ENCODE results near the gene LRRC75A.

The LRRC75A gene

DNA sequence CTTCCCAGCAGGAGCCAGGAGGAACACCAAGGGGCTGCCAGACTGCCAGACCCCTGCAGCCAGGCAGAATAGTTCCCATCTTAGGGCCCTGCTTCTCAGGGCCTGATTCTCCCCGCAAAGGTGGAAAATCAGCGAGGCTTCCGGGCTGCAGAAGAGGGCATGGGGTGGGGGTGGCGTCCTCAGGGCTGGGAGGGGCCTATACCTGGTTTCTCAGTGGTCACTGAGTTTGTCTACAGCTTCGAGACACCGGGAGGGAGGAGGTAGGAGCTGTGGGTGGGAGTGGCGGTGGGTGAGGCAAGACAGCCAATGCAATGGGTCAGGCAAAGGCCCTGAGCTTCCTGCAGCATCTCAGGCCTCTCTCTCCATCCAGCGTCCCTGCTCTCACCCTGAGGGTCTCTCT lies 14.3 kb downstream of the LRRC75A start:
- DNase-seq (ENCODE audit: low read depth) = no peak
- no peak for TF ChIP-seq CTCF (IDR thresholded peaks at IDR 0.05; ENCODE audit: low read depth, low read length)
- no peak for TF ChIP-seq MYC (IDR thresholded peaks at IDR 0.05; ENCODE audit: low read depth, low read length)
- TF ChIP-seq MAX (IDR thresholded peaks at IDR 0.05; ENCODE audit: low read depth, low read length) = no peak
- no peak for TF ChIP-seq POLR2A (IDR thresholded peaks at IDR 0.05; ENCODE audit: extremely low read depth, insufficient read length)

DNA sequence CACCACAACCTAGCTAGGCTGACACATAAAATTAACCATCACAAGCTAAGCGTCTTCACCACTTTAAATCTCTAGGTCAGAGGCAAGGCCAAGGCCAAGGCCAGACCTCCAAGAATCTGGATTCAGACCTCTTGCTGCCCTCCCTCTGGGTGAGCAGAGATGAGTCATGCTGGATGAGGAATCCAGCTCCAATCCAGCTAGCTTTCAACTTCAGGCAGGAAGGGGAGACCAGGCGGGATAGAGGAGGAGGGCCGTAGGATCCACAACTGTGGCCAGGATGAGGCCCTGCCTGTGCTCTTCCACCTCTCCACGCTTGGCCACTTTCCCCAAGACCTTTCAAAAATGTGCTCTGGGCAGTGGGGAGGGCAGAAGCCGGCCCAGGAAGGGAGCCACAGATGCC lies 14.7 kb downstream of the LRRC75A start:
- no peak overlapping the region for H3K4me3 ChIP-seq (ENCODE audit: low read depth, low read length)
- DNase-seq (ENCODE audit: low read depth) = no peak
- TF ChIP-seq MAX (IDR thresholded peaks at IDR 0.05; ENCODE audit: low read depth, low read length) (no peak), CTCF (IDR thresholded peaks at IDR 0.05; ENCODE audit: low read depth, low read length) (no peak), MYC (IDR thresholded peaks at IDR 0.05; ENCODE audit: low read depth, low read length) (no peak), POLR2A (IDR thresholded peaks at IDR 0.05; ENCODE audit: extremely low read depth, insufficient read length) (no peak)

More for the DNA sequence above, 14.3 kb downstream of the LRRC75A start:
- no peak overlapping the region for H3K4me3 ChIP-seq (ENCODE audit: low read depth, low read length)

DNA sequence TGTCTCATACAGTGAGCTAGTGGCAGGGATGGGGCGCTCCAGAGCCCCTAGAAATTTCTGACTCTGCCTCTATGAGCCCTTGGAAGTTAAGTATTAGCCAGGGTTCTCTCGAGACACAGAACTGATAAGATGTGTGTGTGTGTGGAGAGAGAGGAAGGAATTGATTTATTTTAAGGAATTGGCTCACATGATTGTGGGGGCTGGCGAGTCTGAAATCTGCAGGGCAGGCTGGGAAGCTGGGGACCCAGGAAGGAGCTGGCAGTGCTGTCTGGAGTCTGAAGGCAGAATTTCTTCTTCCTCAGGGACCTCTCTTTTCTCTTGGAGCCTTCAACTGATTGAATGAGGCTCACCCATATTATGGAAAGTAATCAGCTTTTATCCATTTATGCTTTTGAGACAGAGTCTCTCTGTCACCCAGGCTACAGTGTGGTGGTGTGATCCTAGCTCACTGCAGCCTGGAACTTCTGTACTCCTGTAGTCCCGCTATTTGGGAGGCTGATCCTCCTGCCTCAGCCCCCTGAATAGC lies 16.8 kb downstream of the LRRC75A start:
- no peak overlapping the region for H3K4me3 ChIP-seq (ENCODE audit: low read depth, low read length)
- no peak for TF ChIP-seq CTCF (IDR thresholded peaks at IDR 0.05; ENCODE audit: low read depth, low read length)
- no peak for TF ChIP-seq MAX (IDR thresholded peaks at IDR 0.05; ENCODE audit: low read depth, low read length)
- TF ChIP-seq MYC (IDR thresholded peaks at IDR 0.05; ENCODE audit: low read depth, low read length) = no peak
- no peak for TF ChIP-seq POLR2A (IDR thresholded peaks at IDR 0.05; ENCODE audit: extremely low read depth, insufficient read length)
- DNase-seq (ENCODE audit: low read depth) = no peak

- TF ChIP-seq MAX (IDR thresholded peaks at IDR 0.05; ENCODE audit: low read depth, low read length) (no peak), CTCF (IDR thresholded peaks at IDR 0.05; ENCODE audit: low read depth, low read length) (no peak), MYC (IDR thresholded peaks at IDR 0.05; ENCODE audit: low read depth, low read length) (no peak), POLR2A (IDR thresholded peaks at IDR 0.05; ENCODE audit: extremely low read depth, insufficient read length) (no peak)
- DNase-seq (ENCODE audit: low read depth) = no peak
- no peak overlapping the region for H3K4me3 ChIP-seq (ENCODE audit: low read depth, low read length)
These were observed 17.8 kb downstream of the LRRC75A start for GRCh38 chr17:16474012-16474725.

GRCh38 chr17:16473044-16474011 lies 18.7 kb downstream of the LRRC75A start:
- TF ChIP-seq MYC (IDR thresholded peaks at IDR 0.05; ENCODE audit: low read depth, low read length) = no peak
- no peak for TF ChIP-seq POLR2A (IDR thresholded peaks at IDR 0.05; ENCODE audit: extremely low read depth, insufficient read length)
- TF ChIP-seq MAX (IDR thresholded peaks at IDR 0.05; ENCODE audit: low read depth, low read length) = no peak
- TF ChIP-seq CTCF (IDR thresholded peaks at IDR 0.05; ENCODE audit: low read depth, low read length) = no peak
- H3K4me3 ChIP-seq (ENCODE audit: low read depth, low read length) = no peak overlapping the region
- DNase-seq (ENCODE audit: low read depth) = no peak
